Measurements from ENCODE around the gene ZNF526.
A peak's percentile ranks its signal among the peaks of the same experiment; 100 is the strongest.

The ZNF526 gene

DNA sequence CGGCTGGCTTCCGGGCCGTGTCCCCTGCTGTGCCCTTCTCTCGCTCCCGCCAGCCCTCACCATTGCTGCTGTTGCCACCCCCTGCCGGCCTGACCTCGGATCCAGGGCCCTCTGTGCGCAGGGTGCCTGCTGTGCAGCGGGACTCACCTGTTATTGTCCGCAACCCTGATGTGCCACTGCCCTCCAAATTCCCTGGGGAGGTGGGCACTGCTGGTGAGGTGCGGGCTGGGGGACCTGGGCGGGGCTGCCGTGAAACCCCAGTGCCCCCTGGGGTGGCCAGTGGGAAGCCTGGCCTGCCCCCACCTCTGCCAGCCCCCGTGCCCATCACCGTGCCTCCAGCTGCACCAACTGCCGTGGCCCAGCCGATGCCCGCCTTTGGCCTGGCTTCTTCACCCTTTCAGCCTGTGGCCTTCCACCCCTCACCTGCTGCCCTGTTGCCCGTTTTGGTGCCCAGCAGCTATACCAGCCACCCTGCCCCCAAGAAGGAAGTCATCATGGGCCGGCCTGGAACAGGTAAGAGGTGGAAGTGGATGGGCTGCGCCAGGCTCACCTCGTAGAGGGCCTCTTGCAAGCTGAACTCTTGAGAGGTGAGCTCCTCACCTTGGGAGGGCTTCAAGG is 54.1 kb downstream of the ZNF526 start:
- TF ChIP-seq, protein P1, sequence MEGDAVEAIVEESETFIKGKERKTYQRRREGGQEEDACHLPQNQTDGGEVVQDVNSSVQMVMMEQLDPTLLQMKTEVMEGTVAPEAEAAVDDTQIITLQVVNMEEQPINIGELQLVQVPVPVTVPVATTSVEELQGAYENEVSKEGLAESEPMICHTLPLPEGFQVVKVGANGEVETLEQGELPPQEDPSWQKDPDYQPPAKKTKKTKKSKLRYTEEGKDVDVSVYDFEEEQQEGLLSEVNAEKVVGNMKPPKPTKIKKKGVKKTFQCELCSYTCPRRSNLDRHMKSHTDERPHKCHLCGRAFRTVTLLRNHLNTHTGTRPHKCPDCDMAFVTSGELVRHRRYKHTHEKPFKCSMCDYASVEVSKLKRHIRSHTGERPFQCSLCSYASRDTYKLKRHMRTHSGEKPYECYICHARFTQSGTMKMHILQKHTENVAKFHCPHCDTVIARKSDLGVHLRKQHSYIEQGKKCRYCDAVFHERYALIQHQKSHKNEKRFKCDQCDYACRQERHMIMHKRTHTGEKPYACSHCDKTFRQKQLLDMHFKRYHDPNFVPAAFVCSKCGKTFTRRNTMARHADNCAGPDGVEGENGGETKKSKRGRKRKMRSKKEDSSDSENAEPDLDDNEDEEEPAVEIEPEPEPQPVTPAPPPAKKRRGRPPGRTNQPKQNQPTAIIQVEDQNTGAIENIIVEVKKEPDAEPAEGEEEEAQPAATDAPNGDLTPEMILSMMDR (IDR thresholded peaks at IDR 0.05; ENCODE audit: poor library complexity, severe bottlenecking) = no peak
- H3K36me3 ChIP-seq (ENCODE audit: low read depth) = peaks cover 33% of the 10 kb centered on the region
- ATAC-seq (ENCODE audit: low read depth) (no peak), DNase-seq (ENCODE audit: low spot score) (peak; percentile 62)
- H3K27ac ChIP-seq (ENCODE audit: poor library complexity, severe bottlenecking) = no peak overlapping the region
- H3K9me3 ChIP-seq (ENCODE audit: severe bottlenecking) = no peaks in the 10 kb centered on the region
- no peaks in the 10 kb centered on the region for H3K27me3 ChIP-seq (ENCODE audit: insufficient read depth, poor library complexity, severe bottlenecking)
- H3K4me3 ChIP-seq (ENCODE audit: severe bottlenecking) = no peak overlapping the region
- H3K4me1 ChIP-seq (ENCODE audit: insufficient read depth, poor library complexity, severe bottlenecking) = peaks cover 32% of the 10 kb centered on the region

DNA sequence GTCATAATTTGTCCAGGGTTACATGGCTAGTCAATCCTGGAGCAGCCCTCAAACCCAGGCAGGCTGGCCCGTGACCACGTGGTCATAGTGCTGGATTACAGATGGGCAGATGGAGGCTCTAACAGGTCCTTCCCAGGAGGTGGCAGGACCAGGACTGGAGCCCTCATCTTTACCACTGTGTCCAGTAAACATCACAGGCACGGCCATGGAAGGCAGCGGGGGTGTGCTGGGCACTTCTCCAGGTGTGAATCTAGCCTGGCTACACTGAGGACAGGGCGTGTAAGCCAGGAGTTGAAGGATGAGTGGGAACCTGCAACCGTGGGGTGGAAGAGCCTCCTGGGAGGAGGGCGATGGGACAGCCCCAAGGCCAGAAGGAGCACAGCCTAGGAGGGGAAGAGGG is 55.0 kb downstream of the ZNF526 start:
- H3K27me3 ChIP-seq (ENCODE audit: insufficient read depth, poor library complexity, severe bottlenecking) = no peaks in the 10 kb centered on the region
- ATAC-seq (ENCODE audit: low read depth) (no peak), DNase-seq (ENCODE audit: low spot score) (no peak)
- peaks cover 36% of the 10 kb centered on the region for H3K4me1 ChIP-seq (ENCODE audit: insufficient read depth, poor library complexity, severe bottlenecking)
- peak overlapping the region; percentile 97 for H3K27ac ChIP-seq (ENCODE audit: poor library complexity, severe bottlenecking)
- H3K9me3 ChIP-seq (ENCODE audit: severe bottlenecking) = no peaks in the 10 kb centered on the region
- no peak overlapping the region for H3K4me3 ChIP-seq (ENCODE audit: severe bottlenecking)
- TF ChIP-seq, protein P1 (IDR thresholded peaks at IDR 0.05; ENCODE audit: poor library complexity, severe bottlenecking) = no peak
- H3K36me3 ChIP-seq (ENCODE audit: low read depth) = peaks cover 33% of the 10 kb centered on the region

DNA sequence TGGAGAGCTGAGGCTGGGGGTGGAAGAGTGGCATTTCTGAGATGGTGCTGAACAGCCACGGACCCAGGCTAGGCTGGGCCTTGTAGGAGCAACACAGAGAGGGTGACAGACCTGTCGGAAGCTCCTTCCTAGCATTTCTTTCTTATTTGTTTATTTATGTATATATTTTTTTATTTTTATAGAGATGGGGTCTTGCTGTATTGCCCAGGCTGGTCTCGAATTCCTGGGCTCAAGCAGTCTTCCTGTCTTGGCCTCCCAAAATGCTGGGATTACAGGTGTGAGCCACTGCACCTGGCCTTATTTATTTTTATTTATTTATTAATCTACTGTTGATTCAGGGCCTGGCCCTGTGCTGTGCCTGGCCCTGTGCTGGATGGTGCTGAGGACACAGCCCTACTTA is 55.4 kb downstream of the ZNF526 start:
- H3K27ac ChIP-seq (ENCODE audit: poor library complexity, severe bottlenecking) = peak overlapping the region; percentile 97
- peaks cover 36% of the 10 kb centered on the region for H3K4me1 ChIP-seq (ENCODE audit: insufficient read depth, poor library complexity, severe bottlenecking)
- no peak for DNase-seq (ENCODE audit: low spot score)
- no peak overlapping the region for H3K4me3 ChIP-seq (ENCODE audit: severe bottlenecking)
- peaks cover 33% of the 10 kb centered on the region for H3K36me3 ChIP-seq (ENCODE audit: low read depth)
- no peak for ATAC-seq (ENCODE audit: low read depth)
- TF ChIP-seq, protein P1 (IDR thresholded peaks at IDR 0.05; ENCODE audit: poor library complexity, severe bottlenecking) = no peak
- no peaks in the 10 kb centered on the region for H3K27me3 ChIP-seq (ENCODE audit: insufficient read depth, poor library complexity, severe bottlenecking)
- no peaks in the 10 kb centered on the region for H3K9me3 ChIP-seq (ENCODE audit: severe bottlenecking)

DNA sequence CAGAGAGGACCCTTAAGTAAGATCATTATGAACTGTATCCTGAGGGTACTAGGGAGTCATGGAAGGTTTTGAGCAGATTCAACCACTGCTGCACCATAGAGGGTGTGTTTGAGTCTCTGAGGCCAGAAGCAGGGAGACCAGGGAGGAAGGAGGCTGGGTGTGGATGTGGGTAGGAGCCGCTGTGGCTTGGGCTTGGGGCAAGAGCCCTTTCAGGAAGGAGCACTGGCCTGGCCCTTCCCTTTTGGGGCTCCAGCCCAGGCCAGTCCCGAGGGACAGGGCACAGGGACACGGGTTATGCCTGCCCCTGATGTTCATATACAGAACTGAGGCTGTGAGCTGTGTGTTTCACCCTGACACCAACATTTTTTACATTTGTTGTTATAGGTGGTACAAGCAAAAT is 56.2 kb downstream of the ZNF526 start:
- ATAC-seq (ENCODE audit: low read depth) (no peak), DNase-seq (ENCODE audit: low spot score) (no peak)
- peak overlapping the region; percentile 97 for H3K27ac ChIP-seq (ENCODE audit: poor library complexity, severe bottlenecking)
- peaks cover 33% of the 10 kb centered on the region for H3K4me1 ChIP-seq (ENCODE audit: insufficient read depth, poor library complexity, severe bottlenecking)
- H3K27me3 ChIP-seq (ENCODE audit: insufficient read depth, poor library complexity, severe bottlenecking) = no peaks in the 10 kb centered on the region
- H3K4me3 ChIP-seq (ENCODE audit: severe bottlenecking) = no peak overlapping the region
- peaks cover 33% of the 10 kb centered on the region for H3K36me3 ChIP-seq (ENCODE audit: low read depth)
- TF ChIP-seq, protein P1 (IDR thresholded peaks at IDR 0.05; ENCODE audit: poor library complexity, severe bottlenecking) = no peak
- H3K9me3 ChIP-seq (ENCODE audit: severe bottlenecking) = no peaks in the 10 kb centered on the region

DNA sequence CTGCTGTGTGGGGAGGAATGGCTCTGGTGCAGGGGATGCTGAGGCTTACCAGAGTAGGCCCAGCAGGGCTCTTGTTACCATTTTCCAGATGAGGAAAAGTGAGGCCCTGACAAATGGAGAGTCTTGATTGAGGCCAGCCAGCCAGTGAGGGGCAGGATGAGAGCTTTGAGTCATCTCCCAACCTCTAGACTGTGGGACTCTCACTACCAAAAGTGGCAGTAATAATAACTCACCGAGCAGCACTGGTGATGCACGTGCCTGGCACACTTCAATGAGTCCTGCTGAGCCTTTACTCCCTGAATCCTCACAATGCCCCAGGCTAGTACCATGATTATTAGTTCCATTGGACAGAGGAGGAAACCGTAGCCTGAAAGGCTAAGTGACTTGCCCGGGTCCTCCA is 56.7 kb downstream of the ZNF526 start:
- no peak for ATAC-seq (ENCODE audit: low read depth)
- no peaks in the 10 kb centered on the region for H3K9me3 ChIP-seq (ENCODE audit: severe bottlenecking)

More for the DNA sequence above, 56.7 kb downstream of the ZNF526 start:
- Histone ChIP-seq H3K4me1 (ENCODE audit: insufficient read depth, poor library complexity, severe bottlenecking) (peaks cover 35% of the 10 kb centered on the region), H3K27ac (ENCODE audit: poor library complexity, severe bottlenecking) (peak overlapping the region; percentile 97), H3K27me3 (ENCODE audit: insufficient read depth, poor library complexity, severe bottlenecking) (no peaks in the 10 kb centered on the region), H3K4me3 (ENCODE audit: severe bottlenecking) (no peak overlapping the region), H3K36me3 (ENCODE audit: low read depth) (peaks cover 33% of the 10 kb centered on the region)
- DNase-seq (ENCODE audit: low spot score) = no peak
- TF ChIP-seq, protein P1 (IDR thresholded peaks at IDR 0.05; ENCODE audit: poor library complexity, severe bottlenecking) = no peak

Data from RWPE2 (cell line).